A673 (cell line): ENCODE data around the gene IFNGR2. TPM values are rescaled to one million over a fixed set of nuclear protein-coding genes. Genes with fewer than 3 reads are reported as not detected.
"Not testable (repeated sequence)": the region's sequence is repeated elsewhere in the genome, so short reads cannot be mapped to it uniquely, and the experiment has no call there.

Experiments
- BruUV-seq: library from RNA; stranded (reverse); fragments of 400-500 nt; replicated peaks from 2 replicates; lab custom pipeline; 2021; lab: Mats Ljungman, UMichigan
- CTCF ChIA-PET: fragments of 300-600 bp; sonication (Branson Sonifier 250); formaldehyde crosslinking; loops from one replicate; lab custom pipeline; 2022; ENCODE audit warnings: antibody characterized with exemption; lab: Charles Lee
- POLR2A ChIA-PET: fragments of 300-600 bp; sonication (Branson Sonifier 250); formaldehyde crosslinking; loops from one replicate; lab custom pipeline; 2022; ENCODE audit warnings: antibody characterized with exemption; ENCODE audit not compliant: low non-redundant PET; lab: Charles Lee
- DNase-seq: peaks from one replicate; pipeline ENCODE4 v3.0.0-alpha.2; 2015; ENCODE audit warnings: low spot score
- H3K27ac ChIP-seq: fragments of 200-600 bp; sonication (generic); 2 replicates; pipeline ENCODE4 v1.5.1; 2016; ENCODE audit warnings: mixed run types, low read depth, mild to moderate bottlenecking, mixed read lengths, antibody characterized with exemption, low read length; ENCODE audit not compliant: poor library complexity, severe bottlenecking
- H3K27me3 ChIP-seq: fragments of 200-600 bp; sonication (generic); replicated peaks from 2 replicates; pipeline ENCODE4 v1.6.1; 2017; ENCODE audit warnings: mixed run types, low read depth, mild to moderate bottlenecking, mixed read lengths, antibody characterized with exemption, low read length; ENCODE audit not compliant: insufficient read depth, poor library complexity
- H3K36me3 ChIP-seq: fragments of 200-600 bp; sonication (generic); 2 replicates; pipeline ENCODE4 v1.6.1; 2016; ENCODE audit warnings: mixed run types, mild to moderate bottlenecking, mixed read lengths, antibody characterized with exemption, low read length; ENCODE audit not compliant: insufficient read depth, poor library complexity, severe bottlenecking
- H3K4me1 ChIP-seq: fragments of 200-600 bp; sonication (generic); 2 replicates; pipeline ENCODE4 v1.6.1; 2017; ENCODE audit warnings: mixed run types, mild to moderate bottlenecking, mixed read lengths, antibody characterized with exemption, low read length; ENCODE audit not compliant: insufficient read depth, poor library complexity, severe bottlenecking
- H3K4me3 ChIP-seq: fragments of 200-600 bp; sonication (generic); 2 replicates; pipeline ENCODE4 v1.5.1; 2016; ENCODE audit warnings: low read depth, mixed run types, mild to moderate bottlenecking, mixed read lengths, low read length; ENCODE audit not compliant: poor library complexity, severe bottlenecking
- H3K9me3 ChIP-seq: fragments of 200-600 bp; sonication (generic); 2 replicates; pipeline ENCODE4 v1.6.1; 2016; ENCODE audit warnings: mixed run types, low read depth, mild to moderate bottlenecking, mixed read lengths, antibody characterized with exemption, low read length; ENCODE audit not compliant: poor library complexity, severe bottlenecking
- EZH2 ChIP-seq: fragments of 200-600 bp; sonication (generic); IDR thresholded peaks from 2 replicates; pipeline ENCODE4 v1.6.1; 2017; ENCODE audit warnings: borderline replicate concordance, low read depth, mild to moderate bottlenecking, mixed read lengths, antibody characterized with exemption, low read length; ENCODE audit not compliant: poor library complexity, severe bottlenecking
- intact Hi-C: fragments of 100-400 bp; cut with micrococcal nuclease; formaldehyde crosslinking; loops from one replicate; pipeline ENCODE4 v1.10.0; 2022; ENCODE audit not compliant: unreplicated experiment
- total RNA-seq: library from RNA; stranded (reverse); gene quantifications from 2 replicates; pipeline ENCODE4 v1.2.3, GENCODE V29; 2021
- TF ChIP-seq, protein P1 (sequence below): fragments of 300-800, 200-600 bp; sonication (generic); conservative IDR thresholded peaks from 2 replicates; pipeline ENCODE4 v1.5.1; 2017; ENCODE audit warnings: low read depth, mild to moderate bottlenecking, antibody characterized with exemption, low read length, moderate library complexity, mixed read lengths

The IFNGR2 gene
- total RNA-seq, 1 experiment from 2014 or later = 48.9 TPM

GRCh38 chr21:33380483-33380998 lies 22.7 kb upstream of the IFNGR2 start:
- no peak for TF ChIP-seq EZH2
- TF ChIP-seq, protein P1, sequence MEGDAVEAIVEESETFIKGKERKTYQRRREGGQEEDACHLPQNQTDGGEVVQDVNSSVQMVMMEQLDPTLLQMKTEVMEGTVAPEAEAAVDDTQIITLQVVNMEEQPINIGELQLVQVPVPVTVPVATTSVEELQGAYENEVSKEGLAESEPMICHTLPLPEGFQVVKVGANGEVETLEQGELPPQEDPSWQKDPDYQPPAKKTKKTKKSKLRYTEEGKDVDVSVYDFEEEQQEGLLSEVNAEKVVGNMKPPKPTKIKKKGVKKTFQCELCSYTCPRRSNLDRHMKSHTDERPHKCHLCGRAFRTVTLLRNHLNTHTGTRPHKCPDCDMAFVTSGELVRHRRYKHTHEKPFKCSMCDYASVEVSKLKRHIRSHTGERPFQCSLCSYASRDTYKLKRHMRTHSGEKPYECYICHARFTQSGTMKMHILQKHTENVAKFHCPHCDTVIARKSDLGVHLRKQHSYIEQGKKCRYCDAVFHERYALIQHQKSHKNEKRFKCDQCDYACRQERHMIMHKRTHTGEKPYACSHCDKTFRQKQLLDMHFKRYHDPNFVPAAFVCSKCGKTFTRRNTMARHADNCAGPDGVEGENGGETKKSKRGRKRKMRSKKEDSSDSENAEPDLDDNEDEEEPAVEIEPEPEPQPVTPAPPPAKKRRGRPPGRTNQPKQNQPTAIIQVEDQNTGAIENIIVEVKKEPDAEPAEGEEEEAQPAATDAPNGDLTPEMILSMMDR = no peak
- CTCF ChIA-PET = interaction anchor here (1.4 kb wide), 1 partner anchor 19 kb away, joined by 7 read pairs; no protein-coding TSS in a partner anchor
- H3K27ac ChIP-seq = peak overlapping the region; percentile 44

GRCh38 chr21:33381381-33381780 lies 21.8 kb upstream of the IFNGR2 start:
- ChIA-PET CTCF (interaction anchor here (1.4 kb wide), 1 partner anchor 20 kb away, joined by 7 read pairs; no protein-coding TSS in a partner anchor), POLR2A (interaction anchor here (0.6 kb wide), 1 partner anchor 53 kb away, joined by 3 read pairs; no protein-coding TSS in a partner anchor)
- not testable (repeated sequence) for DNase-seq, H3K27me3 ChIP-seq, H3K9me3 ChIP-seq, H3K36me3 ChIP-seq, H3K27ac ChIP-seq, BruUV-seq, H3K4me3 ChIP-seq
- intact Hi-C loops = loop anchor here (2.0 kb wide), 1 partner anchor 21 kb away; the partner anchor contains the start of gene IFNGR2
- H3K4me1 ChIP-seq = peaks cover 21% of the 10 kb centered on the region

More at GRCh38 chr21:33380483-33380998, 22.7 kb upstream of the IFNGR2 start:
- Histone ChIP-seq H3K36me3 (no peaks in the 10 kb centered on the region), H3K4me1 (peaks cover 21% of the 10 kb centered on the region), H3K27me3 (no peaks in the 10 kb centered on the region), H3K9me3 (no peaks in the 10 kb centered on the region), H3K4me3 (no peak overlapping the region)
- peak; percentile 93 for DNase-seq
- no TSS peak for BruUV-seq
- intact Hi-C loops = loop anchor here (2.0 kb wide), 1 partner anchor 22 kb away; the partner anchor contains the start of gene IFNGR2
- POLR2A ChIA-PET = interaction anchor here (0.6 kb wide), 1 partner anchor 53 kb away, joined by 3 read pairs; no protein-coding TSS in a partner anchor

DNA sequence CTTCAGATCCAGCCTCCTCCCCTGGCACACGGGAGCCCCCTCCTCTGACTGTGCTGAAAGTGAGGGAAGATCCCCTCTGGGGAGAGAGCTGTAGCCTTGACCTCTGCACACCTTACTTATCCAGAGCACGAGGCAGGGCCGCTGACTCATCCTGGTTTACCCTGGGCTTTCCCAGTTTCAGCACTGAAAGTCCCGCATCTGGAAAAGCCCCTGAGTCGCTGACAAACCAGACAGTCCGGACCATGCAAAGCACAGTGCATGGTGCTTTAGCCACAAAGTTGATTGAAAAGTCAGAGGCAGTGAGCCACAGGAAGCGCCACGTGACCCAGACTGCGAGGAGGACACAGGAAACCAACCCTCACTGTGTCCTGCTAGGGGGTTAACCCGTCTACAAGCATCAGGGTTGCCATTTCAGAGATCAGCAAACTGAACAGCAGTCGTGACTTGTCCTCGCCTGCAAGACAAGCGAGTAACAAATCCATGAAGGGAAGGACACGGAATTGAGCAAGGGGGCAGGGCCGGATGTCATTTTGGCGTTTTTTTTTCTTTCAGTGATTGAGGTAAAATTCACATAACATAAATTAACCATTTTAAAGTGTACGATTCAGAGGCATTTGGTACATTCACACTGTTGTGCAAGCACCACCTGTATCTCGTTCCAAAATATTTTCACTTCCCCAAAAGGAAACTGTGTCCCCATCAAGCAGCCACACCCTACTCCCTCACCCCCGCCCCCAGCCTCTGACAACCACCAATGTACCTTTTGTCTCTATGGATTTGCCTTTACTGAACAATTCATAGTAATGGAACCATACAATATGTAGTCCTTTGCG lies 19.9 kb upstream of the IFNGR2 start:
- Histone ChIP-seq H3K27me3 (no peaks in the 10 kb centered on the region), H3K4me1 (peaks cover 21% of the 10 kb centered on the region), H3K4me3 (no peak overlapping the region), H3K9me3 (no peaks in the 10 kb centered on the region), H3K27ac (no peak overlapping the region), H3K36me3 (no peaks in the 10 kb centered on the region)
- ChIA-PET POLR2A (no interaction called here), CTCF (no interaction called here)
- BruUV-seq = no TSS peak
- intact Hi-C loops = no loop called here
- no peak for DNase-seq
- no peak for TF ChIP-seq EZH2
- TF ChIP-seq, protein P1 = no peak
